Mesodermal cell (in vitro differentiated cells): Measurements from ENCODE around the gene BLOC1S6.

ENCODE experiments used
- H3K27ac ChIP-seq: 2 replicates; pipeline ENCODE4 v1.7.0; 2013; ENCODE audit warnings: mild to moderate bottlenecking, low read depth, low read length, moderate library complexity; ENCODE audit not compliant: severe bottlenecking
- H3K36me3 ChIP-seq: 2 replicates; pipeline ENCODE4 v1.7.1; 2013; ENCODE audit warnings: mild to moderate bottlenecking, low read length, moderate library complexity; ENCODE audit not compliant: control insufficient read depth, insufficient read depth
- H3K4me1 ChIP-seq: one replicate; pipeline ENCODE4 v1.7.1; 2013; ENCODE audit warnings: mild to moderate bottlenecking, low read length; ENCODE audit not compliant: insufficient read depth, control insufficient read depth, poor library complexity, severe bottlenecking
- H3K4me3 ChIP-seq: 2 replicates; pipeline ENCODE4 v1.7.0; 2013; ENCODE audit warnings: low read length, control low read depth, mild to moderate bottlenecking; ENCODE audit not compliant: insufficient read depth, poor library complexity, severe bottlenecking; ENCODE audit errors: extremely low read depth
- H3K9me3 ChIP-seq: 2 replicates; pipeline ENCODE4 v1.7.1; 2013; ENCODE audit warnings: mild to moderate bottlenecking, low read length, moderate library complexity; ENCODE audit not compliant: control insufficient read depth
- WGBS, 2 experiments: methylation state at CpG; one replicate each; pipeline ENCODE4 v1.1.5; 2013; ENCODE audit warnings: missing lambda C conversion rate in 2 of 2; ENCODE audit not compliant: insufficient coverage in 2 of 2; 5-methylcytosine and 5-hydroxymethylcytosine counted together

The BLOC1S6 gene

DNA sequence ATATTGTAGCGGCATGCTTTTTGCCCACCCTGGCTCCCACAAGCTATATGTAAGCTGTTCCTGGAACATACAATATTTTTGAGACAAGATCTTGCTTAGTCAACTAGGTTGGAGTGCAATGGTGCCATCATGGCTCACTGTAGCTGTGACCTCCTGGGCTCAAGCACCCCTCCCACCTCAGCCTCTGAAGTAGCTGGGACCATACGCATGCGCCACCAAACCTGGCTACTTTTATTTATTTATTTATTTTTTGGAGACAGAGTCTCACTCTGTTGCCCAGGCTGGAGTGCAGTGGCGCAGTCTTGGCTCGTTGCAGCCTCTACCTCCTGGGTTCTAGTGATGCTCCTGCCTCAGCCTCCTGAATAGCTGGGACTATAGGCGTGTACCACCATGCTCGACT lies 41.0 kb downstream of the BLOC1S6 start:
- H3K9me3 ChIP-seq = peaks cover 3% of the 10 kb centered on the region

DNA sequence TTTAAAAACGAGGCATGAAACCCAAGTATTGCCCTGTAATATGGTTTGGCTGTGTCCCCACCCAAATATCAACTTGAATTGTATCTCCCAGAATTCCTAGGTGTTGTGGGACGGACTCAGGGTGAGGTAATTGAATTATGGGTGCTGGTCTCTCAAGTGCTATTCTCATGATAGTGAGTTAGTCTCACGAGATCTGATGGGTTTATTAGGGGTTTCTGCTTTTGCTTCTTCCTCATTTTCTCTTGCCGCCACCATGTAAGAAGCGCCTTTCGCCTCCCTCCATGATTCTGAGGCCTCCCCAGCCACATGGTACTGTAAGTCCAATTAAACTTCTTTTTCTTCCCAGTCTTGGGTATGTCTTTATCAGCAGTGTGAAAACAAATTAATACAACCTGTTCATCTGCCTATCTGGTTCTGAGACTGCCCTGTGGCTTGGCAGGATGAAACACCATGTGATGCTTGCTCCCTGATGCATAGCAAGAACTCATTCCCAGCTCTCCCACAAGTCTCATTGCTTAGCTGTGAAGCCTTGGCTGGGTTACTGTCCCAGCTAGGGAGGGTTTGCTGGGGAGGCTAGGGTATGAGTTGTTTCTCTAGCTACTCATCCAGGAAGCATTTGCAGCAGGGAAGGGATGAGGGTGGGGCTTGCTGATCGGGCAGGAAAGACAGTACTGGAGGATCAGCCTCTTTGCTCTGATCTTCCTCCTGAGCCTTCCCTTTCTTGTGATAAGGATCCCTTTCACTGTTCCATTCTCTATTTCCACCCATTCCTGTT lies 43.9 kb downstream of the BLOC1S6 start:
- Histone ChIP-seq H3K27ac (peak overlapping the region; percentile 23), H3K9me3 (peaks cover 2% of the 10 kb centered on the region), H3K4me3 (no peak overlapping the region), H3K4me1 (peaks cover 6% of the 10 kb centered on the region), H3K36me3 (no peaks in the 10 kb centered on the region)
- WGBS, 2 experiments = 83% methylated on average over 2 of the region's 7 CpGs; no CpG with 5 or more reads in 1 of the 2 experiments

More for the DNA sequence above, 41.0 kb downstream of the BLOC1S6 start:
- H3K27ac ChIP-seq = no peak overlapping the region
- no peak overlapping the region for H3K4me3 ChIP-seq
- peaks cover 6% of the 10 kb centered on the region for H3K4me1 ChIP-seq
- 77 to 89% methylated on average over 2 to 4 of the region's 7 CpGs for WGBS, 2 experiments
- H3K36me3 ChIP-seq = no peaks in the 10 kb centered on the region

DNA sequence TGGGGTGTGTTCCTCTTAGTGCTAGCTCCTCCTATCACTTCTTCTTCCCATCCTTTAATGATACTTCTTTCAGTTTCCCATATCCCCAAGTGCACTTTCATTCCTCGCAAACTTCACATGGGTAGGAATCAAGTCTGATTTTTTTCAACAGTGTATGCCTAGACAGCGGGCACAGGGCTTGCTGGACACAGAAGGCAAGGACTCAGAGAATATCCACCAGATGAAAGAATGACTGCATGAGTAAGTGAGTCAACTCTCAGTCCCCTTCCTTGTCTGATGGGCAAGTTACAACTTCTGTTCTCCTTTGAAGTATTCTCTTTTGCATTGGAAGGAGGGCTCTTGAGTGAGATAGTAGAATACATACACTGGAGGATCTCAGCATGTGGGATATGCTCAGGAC lies 44.6 kb downstream of the BLOC1S6 start:
- Histone ChIP-seq H3K4me3 (no peak overlapping the region), H3K9me3 (no peaks in the 10 kb centered on the region), H3K4me1 (peaks cover 6% of the 10 kb centered on the region), H3K27ac (peak overlapping the region; percentile 23), H3K36me3 (no peaks in the 10 kb centered on the region)
- WGBS, 2 experiments = 85% methylated on average over 2 of the region's 2 CpGs; no CpG with 5 or more reads in 1 of the 2 experiments

DNA sequence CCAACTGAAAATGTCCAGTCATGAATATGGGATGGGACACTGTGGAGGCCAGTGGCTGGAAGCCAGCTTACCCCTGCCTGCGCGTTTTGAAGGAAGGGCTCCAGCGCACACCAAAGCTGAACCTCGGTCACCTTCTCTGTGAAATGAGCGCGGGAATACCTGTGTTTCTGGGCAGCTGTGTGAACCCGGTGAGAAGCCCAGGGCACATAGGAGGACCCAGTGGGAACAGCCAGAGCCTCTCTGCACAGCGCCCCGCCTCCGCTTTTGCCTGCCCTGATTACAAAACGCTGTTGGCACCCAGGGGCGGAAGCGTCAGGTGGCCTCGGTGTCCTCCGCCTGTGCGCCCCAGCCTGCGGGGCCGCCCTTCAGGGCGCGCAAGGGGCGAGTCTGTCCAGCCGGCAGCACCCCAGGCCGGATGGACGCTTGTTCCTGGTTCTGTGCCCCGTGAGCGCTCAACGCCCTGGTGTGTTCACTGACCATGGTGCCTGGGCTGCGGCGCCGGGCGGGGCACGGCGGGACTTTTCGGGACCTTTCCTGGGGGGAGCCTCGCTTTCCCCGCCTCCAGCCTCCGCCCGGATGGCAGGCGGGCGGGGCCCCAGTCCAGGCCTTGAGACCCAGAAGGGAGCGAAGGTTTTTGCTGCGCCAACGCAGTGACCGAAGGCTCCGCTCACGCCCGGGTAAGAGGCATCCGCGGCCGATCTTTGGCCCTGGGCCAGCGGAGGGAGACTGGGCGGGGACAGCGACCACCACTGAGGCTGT lies 47.4 kb downstream of the BLOC1S6 start, which contains the start of gene SQOR:
Gene SQOR, plus strand, starts transcription at position 598 of the 759 bp plus-strand sequence. CDS start 23,895 bp downstream, outside the sequence.
- peaks cover 6% of the 10 kb centered on the region for H3K4me1 ChIP-seq
- H3K9me3 ChIP-seq = no peaks in the 10 kb centered on the region
- WGBS, 2 experiments = 6 to 7% methylated on average over 44 to 53 of the region's 53 CpGs
- H3K4me3 ChIP-seq = peak within 1 kb of the TSS; percentile 43
- no peaks in the 10 kb centered on the region for H3K36me3 ChIP-seq
- no peak within 1 kb of the TSS for H3K27ac ChIP-seq

DNA sequence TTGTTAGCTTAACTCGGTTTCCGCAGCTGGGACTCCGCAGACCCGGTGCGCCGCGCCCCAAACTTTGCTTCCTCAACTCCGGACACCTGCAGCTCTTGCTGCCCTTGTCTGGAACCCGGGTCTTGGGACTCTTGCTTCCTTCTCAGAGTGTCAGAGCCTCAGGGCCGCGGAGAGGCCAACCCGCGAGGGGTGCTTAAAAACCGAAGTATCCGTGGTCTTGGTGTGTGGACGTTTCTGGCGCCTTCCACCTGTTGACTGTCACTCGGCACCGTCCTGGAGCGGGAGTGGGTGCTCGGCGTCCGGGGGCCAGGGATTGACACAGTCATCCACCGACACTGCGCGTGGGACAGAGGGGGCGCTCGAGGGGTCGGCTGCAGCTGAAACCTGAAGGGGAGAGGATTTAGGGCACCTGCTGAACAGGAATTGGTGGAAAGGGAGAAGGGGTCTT lies 48.0 kb downstream of the BLOC1S6 start:
- WGBS, 2 experiments = 0 to 3% methylated on average over 20 to 23 of the region's 29 CpGs
- no peaks in the 10 kb centered on the region for H3K36me3 ChIP-seq
- H3K9me3 ChIP-seq = no peaks in the 10 kb centered on the region
- peak overlapping the region; percentile 43 for H3K4me3 ChIP-seq
- H3K27ac ChIP-seq = no peak overlapping the region
- peaks cover 6% of the 10 kb centered on the region for H3K4me1 ChIP-seq

DNA sequence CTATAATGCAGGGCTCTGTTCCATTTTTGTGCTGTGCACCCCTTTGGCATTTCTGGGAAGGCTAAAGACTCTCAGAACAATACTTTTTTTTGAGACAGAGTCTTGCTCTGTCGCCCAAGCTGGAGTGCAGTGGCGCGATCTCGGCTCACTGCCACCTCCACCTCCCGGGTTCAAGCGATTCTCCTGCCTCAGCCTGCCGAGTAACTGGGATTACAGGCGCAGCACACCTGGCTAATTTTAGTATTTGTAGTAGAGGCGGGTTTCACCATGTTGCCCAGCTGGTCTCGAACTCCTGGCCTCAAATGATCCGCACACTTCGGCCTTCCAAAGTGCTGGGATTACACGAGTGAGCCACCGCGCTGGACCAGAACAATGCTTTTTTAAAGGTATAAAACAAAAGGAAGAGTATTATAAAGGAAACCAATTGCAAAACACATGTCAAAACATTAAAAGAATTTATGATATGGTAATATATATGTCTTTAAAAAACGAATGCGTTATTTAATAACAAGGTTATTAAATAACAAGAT lies 48.6 kb downstream of the BLOC1S6 start:
- H3K9me3 ChIP-seq = no peaks in the 10 kb centered on the region
- peak overlapping the region; percentile 43 for H3K4me3 ChIP-seq
- H3K4me1 ChIP-seq = peaks cover 6% of the 10 kb centered on the region
- no peaks in the 10 kb centered on the region for H3K36me3 ChIP-seq
- H3K27ac ChIP-seq = no peak overlapping the region
- 78 to 85% methylated on average over 9 to 12 of the region's 17 CpGs for WGBS, 2 experiments

DNA sequence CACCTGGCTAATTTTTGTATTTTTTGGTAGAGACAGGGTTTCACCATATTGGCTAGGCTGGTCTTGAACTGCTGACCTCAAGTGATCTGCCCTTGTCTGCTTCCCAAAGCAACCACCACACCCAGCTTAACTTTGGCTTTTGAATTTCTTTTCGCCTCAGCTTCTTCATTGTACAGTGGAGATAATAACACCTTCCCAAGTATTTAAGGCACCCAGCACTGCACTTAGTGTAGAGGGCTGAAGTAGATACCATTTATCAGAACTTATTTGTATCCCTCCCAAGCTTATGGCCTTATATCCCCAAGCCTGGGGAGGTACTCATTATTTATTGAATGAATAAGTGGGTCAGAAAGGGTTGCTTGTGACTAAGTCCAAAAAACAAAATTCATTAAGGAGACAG lies 50.0 kb downstream of the BLOC1S6 start:
- Histone ChIP-seq H3K27ac (no peak overlapping the region), H3K4me1 (no peaks in the 10 kb centered on the region), H3K9me3 (no peaks in the 10 kb centered on the region), H3K36me3 (no peaks in the 10 kb centered on the region), H3K4me3 (no peak overlapping the region)
- WGBS, 2 experiments = no CpG with 5 or more reads among the region's 1 CpG

DNA sequence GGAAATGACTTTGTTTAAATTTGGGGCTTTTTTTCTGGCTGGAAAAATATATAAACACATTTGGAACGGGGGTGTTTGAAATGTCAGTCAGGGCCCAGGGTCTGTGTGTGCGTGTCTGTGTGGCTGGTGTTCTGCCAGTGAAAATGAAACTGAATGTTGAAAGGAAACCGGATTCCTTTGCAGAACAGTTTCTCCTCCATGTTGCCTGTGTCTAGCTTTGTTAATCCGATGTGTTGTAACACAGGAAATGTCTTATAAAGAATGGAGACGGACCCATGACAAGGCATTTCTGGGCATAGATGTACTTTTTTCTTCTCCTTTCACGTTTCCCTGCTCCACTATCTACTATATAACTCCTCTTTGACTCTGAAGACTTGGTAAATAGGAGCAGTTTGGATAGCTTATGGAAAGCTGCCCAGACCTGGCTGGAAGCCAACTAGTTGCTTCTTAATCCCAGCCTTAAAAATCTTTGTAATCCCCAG lies 50.4 kb downstream of the BLOC1S6 start:
- 84 to 87% methylated on average over 2 to 5 of the region's 6 CpGs for WGBS, 2 experiments
- Histone ChIP-seq H3K4me1 (no peaks in the 10 kb centered on the region), H3K9me3 (no peaks in the 10 kb centered on the region), H3K4me3 (no peak overlapping the region), H3K27ac (no peak overlapping the region), H3K36me3 (no peaks in the 10 kb centered on the region)

DNA sequence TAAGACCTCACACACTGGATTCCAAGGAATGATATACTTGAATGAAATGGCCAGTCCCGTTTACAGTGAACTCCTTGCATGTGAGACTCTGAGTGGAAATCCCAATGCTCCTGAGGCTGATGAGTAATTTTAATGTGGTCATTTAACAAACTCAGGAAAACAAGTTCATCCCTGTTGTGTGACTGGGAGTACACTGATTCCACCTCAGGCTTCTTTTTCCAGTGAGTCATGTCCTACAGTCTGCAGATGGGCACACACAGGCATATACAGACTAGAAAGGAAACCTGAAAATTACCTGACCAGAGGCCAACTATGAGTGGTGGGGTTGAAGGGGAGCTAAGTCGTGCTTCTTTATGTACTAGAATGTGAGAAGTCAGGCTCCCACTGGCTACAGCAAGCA lies 53.4 kb downstream of the BLOC1S6 start:
- H3K36me3 ChIP-seq = no peaks in the 10 kb centered on the region
- no CpG with 5 or more reads among the region's 2 CpGs for WGBS, 2 experiments
- H3K4me1 ChIP-seq = no peaks in the 10 kb centered on the region
- no peak overlapping the region for H3K4me3 ChIP-seq
- no peak overlapping the region for H3K27ac ChIP-seq
- no peaks in the 10 kb centered on the region for H3K9me3 ChIP-seq

DNA sequence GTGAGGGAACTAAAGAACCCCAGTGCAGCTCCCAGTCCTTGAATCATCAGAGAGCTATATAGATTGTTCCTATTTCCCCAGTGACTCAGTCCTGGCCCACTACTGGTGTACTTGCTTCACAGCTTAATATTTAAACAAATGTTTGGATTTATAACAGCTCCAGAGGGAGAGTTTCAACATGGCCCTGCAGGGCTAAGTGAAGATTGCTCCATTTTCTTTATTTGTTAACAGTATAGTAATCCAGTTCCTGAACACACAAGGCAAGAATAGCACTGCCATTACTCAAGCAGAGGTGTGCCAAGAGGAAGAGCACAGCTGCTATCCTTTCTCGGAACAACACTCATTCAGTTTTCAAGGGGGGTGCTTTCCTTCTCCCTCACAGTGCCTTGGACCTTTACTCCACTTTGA lies 54.2 kb downstream of the BLOC1S6 start:
- Histone ChIP-seq H3K27ac (no peak overlapping the region), H3K4me3 (no peak overlapping the region), H3K36me3 (no peaks in the 10 kb centered on the region), H3K4me1 (no peaks in the 10 kb centered on the region), H3K9me3 (no peaks in the 10 kb centered on the region)
- 75% methylated on average over 1 of the region's 1 CpG; no CpG with 5 or more reads in 1 of the 2 experiments for WGBS, 2 experiments
